Measurements from ENCODE around the gene ABCG2.

DNA sequence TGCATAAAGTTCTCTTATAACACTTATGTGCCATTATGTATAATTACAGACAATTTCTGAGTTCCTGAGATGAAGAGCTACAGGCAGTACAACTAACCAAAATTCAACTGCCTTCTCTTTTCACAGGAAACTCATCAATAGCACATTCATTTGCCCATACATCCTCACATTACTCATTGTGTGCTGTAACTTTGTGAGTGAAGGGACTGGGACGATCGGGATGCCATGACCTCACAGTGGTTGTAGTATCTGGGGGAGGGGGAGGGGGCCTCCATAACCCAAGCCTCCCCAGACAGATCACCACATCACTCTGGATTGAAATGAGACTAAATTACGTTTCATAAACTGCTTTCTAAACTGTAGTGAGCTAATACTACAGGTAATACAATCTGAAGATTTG is 60.7 kb downstream of the ABCG2 start:
- TF ChIP-seq, protein P1, sequence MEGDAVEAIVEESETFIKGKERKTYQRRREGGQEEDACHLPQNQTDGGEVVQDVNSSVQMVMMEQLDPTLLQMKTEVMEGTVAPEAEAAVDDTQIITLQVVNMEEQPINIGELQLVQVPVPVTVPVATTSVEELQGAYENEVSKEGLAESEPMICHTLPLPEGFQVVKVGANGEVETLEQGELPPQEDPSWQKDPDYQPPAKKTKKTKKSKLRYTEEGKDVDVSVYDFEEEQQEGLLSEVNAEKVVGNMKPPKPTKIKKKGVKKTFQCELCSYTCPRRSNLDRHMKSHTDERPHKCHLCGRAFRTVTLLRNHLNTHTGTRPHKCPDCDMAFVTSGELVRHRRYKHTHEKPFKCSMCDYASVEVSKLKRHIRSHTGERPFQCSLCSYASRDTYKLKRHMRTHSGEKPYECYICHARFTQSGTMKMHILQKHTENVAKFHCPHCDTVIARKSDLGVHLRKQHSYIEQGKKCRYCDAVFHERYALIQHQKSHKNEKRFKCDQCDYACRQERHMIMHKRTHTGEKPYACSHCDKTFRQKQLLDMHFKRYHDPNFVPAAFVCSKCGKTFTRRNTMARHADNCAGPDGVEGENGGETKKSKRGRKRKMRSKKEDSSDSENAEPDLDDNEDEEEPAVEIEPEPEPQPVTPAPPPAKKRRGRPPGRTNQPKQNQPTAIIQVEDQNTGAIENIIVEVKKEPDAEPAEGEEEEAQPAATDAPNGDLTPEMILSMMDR (IDR thresholded peaks at IDR 0.05) = no peak
- no peak for TF ChIP-seq JUN (CRISPR knock-in tag; IDR thresholded peaks at IDR 0.05)
- no peak for TF ChIP-seq IRF2 (CRISPR knock-in tag; IDR thresholded peaks at IDR 0.05; ENCODE audit: borderline replicate concordance, low read depth)
- TF ChIP-seq, protein P2, sequence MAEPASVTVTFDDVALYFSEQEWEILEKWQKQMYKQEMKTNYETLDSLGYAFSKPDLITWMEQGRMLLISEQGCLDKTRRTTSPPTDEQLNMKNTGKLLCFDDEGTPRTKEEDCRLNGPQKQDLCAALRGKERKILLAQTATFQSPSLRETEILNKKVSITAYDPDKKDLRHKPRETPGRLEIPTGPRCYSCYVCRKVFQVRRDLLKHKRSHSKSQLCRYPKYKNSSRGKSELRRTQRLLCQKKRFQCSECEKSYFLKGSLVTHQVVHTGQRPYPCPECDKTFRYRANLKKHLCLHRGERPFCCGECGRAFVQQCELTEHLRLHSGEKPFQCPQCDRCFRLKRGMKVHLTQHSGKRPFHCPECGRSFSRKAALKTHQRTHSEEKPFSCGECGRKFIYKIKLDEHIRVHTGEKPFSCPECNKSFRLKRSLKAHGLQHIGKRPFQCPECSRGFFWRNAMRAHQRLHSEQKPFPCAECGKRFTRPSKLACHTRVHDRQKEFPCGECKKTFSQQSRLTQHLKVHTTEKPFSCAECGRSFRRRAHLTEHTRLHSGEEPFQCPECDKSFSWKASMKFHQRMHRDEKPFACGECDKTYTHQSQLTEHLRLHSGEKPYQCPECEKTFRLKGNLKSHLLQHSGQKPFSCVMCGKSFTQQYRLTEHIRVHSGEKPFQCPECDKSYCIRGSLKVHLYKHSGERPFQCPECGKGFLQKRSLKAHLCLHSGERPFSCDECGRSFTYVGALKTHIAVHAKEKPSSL (CRISPR knock-in tag; conservative IDR thresholded peaks at IDR 0.05) = no peak
- TF ChIP-seq FOXK1 (CRISPR knock-in tag; IDR thresholded peaks at IDR 0.05) = no peak
- TF ChIP-seq, protein P3, sequence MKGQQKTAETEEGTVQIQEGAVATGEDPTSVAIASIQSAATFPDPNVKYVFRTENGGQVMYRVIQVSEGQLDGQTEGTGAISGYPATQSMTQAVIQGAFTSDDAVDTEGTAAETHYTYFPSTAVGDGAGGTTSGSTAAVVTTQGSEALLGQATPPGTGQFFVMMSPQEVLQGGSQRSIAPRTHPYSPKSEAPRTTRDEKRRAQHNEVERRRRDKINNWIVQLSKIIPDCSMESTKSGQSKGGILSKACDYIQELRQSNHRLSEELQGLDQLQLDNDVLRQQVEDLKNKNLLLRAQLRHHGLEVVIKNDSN (CRISPR knock-in tag; IDR thresholded peaks at IDR 0.05) = no peak
- TF ChIP-seq, protein P4, sequence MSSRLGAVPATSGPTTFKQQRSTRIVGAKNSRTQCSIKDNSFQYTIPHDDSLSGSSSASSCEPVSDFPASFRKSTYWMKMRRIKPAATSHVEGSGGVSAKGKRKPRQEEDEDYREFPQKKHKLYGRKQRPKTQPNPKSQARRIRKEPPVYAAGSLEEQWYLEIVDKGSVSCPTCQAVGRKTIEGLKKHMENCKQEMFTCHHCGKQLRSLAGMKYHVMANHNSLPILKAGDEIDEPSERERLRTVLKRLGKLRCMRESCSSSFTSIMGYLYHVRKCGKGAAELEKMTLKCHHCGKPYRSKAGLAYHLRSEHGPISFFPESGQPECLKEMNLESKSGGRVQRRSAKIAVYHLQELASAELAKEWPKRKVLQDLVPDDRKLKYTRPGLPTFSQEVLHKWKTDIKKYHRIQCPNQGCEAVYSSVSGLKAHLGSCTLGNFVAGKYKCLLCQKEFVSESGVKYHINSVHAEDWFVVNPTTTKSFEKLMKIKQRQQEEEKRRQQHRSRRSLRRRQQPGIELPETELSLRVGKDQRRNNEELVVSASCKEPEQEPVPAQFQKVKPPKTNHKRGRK (CRISPR knock-in tag; IDR thresholded peaks at IDR 0.05; ENCODE audit: borderline replicate concordance) = no peak

Measured in WTC11 (cell line).